Measurements from ENCODE around the gene PAX5.

GRCh38 chr9:36999728-37000333, 34.2 kb downstream of the PAX5 start:
- TF ChIP-seq, protein P1, sequence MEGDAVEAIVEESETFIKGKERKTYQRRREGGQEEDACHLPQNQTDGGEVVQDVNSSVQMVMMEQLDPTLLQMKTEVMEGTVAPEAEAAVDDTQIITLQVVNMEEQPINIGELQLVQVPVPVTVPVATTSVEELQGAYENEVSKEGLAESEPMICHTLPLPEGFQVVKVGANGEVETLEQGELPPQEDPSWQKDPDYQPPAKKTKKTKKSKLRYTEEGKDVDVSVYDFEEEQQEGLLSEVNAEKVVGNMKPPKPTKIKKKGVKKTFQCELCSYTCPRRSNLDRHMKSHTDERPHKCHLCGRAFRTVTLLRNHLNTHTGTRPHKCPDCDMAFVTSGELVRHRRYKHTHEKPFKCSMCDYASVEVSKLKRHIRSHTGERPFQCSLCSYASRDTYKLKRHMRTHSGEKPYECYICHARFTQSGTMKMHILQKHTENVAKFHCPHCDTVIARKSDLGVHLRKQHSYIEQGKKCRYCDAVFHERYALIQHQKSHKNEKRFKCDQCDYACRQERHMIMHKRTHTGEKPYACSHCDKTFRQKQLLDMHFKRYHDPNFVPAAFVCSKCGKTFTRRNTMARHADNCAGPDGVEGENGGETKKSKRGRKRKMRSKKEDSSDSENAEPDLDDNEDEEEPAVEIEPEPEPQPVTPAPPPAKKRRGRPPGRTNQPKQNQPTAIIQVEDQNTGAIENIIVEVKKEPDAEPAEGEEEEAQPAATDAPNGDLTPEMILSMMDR (IDR thresholded peaks at IDR 0.05; ENCODE audit: low read length) = no peak
- no peak for TF ChIP-seq EZH2 (optimal IDR thresholded peaks at IDR 0.05; ENCODE audit: low read depth, low read length)
